Activated CD4-positive, CD25-positive, alpha-beta regulatory T cell treated with anti-CD3 and anti-CD28 coated beads, Interleukin-2, amount 50 U/mL, for 16 hours (primary cell): ENCODE measurements around the gene PPIG.
"Not testable (repeated sequence)": the region's sequence is repeated elsewhere in the genome, so short reads cannot be mapped to it uniquely, and the experiment has no call there.

Source experiments
- DNase-seq: peaks from one replicate; pipeline ENCODE4 v3.0.0-alpha.2; 2020; ENCODE audit warnings: low read depth, low spot score

PPIG gene

DNA sequence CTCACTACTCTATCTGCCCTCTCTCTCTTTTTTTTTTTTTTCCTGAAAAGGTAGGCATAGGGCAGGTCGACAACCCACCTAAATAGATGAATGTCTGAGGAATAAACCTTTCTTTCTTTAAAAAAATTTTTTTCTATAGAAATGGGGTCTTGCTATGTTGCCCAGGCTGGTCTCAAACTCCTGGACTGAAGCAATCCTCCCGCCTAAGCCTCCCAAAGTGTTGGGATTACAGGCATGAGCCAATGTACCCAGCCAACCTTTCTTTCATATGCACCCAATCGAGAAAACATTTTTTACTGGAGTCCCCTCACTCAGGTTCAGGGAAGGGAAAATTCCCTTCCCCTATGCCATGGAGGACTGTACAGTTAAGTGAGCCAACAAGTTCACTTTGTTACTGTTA lies 79.1 kb downstream of the PPIG start:
- no peak for DNase-seq

DNA sequence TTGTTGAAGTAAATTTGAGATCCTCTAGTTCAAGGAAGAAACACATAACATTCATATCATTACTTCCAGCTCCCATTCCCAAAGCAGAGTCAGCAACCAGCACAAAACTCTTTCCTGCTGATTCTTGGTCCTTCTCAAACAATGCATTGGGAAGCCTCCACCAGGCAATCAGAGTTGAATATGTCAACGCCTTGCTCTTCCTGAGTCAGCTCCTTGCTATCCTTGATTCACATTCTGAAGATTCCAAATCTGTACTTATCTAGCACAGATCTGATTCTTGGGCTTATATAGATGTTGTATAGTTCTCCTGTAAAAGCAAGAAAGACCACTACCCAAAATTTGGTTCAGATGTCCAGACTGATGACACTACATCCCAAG lies 80.4 kb downstream of the PPIG start:
- no peak for DNase-seq

DNA sequence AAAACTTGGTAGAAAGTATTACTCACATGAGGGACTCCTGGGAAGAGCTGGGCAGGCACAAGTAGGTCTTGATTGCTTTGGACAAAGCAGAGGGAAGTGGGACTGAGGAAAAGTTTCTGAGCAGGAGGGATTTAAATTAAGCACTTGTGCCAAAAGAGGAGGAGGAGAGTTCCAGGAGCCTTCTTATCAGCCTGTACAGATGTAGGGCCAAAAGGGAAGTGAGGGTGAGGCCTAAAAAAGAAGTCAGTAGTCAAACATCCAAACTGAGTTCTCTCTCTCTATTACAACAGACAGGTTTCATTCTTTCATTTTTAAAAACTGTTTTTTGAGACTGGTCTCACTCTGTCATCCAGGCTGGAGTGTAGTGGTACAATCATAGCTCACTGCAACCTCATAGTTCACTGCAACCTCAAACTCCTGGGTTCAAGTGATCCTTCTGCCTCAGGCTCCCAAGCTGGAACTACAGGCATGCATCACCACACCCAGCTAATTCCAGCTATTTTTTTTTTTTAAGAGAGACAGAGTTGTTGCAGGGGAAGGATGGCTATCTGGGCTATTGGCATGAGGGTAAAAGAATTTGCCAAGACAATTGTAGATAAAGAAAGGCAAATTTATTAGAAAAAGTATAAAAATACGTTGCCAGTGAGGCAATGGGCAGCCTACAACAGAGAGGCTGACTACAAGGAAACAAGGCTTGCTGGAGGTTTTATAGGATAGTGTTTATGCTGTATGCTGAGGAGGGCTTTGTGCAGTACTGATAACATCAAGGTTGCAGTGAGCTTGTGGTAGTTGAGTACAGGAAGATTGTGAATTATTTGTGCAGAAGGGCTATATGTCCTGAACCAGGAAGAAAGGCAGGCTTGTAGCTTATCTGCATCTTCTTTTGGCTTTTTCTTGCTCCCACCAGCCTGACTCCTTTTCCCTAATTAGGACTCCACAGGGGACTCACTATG lies 81.1 kb downstream of the PPIG start:
- DNase-seq: no peak

DNA sequence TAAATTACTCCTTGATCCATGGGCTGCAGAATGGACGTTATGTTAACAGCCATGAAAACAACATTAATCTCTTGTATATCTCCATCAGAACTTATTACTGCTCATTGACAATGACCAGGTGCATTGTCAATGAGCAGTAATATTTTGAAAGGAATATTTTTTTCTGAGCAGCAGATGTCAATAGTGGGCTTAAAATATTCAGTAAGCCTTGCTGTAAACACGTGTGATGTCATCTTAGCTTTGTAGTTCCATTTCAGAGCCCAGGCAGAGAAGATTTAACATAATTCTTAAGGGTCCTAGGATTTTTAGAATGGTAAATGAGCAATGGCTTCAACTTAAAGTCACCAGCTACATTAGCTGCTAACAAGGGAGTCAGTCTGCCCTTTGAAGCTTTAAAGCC lies 83.4 kb downstream of the PPIG start:
- DNase-seq: no peak

DNA sequence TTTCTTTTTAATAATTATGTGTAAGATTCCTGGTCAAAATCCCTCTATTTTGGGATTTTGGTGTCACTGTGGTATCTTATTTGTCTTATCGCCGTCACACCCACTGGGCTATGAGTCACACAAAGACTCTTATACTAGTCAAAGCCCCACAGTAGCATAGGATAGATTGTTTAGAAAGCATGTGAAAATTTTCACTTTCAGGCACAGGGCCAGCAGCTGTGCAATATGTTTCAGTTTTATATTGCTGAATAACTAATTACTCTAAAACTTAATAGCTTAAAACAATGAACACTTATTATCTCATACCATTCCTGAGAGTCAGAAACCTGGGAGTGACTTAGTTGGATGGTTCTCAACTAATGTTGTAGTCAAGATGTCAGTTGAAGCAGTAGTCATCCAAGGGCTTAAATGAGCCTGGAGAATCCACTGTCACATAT lies 86.1 kb downstream of the PPIG start:
- no peak for DNase-seq

DNA sequence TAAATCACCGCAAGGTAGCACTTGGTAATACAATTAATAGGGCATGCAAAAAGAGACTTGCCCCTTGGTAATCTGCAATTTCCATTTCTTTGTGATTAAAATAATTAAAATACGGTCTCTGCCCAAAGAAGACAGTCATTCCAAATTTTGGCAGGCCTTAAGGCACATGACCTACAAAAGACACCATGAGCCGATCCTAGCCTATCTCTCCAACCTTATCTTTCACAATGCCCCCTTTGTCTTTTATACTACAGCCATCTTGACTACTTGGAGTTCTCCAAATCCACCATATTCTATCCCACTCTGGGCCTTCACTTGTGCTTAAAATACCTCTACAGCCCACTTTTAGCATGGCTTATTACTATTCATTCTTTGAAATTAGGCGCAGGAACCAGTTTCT lies 86.8 kb downstream of the PPIG start:
- DNase-seq: no peak

DNA sequence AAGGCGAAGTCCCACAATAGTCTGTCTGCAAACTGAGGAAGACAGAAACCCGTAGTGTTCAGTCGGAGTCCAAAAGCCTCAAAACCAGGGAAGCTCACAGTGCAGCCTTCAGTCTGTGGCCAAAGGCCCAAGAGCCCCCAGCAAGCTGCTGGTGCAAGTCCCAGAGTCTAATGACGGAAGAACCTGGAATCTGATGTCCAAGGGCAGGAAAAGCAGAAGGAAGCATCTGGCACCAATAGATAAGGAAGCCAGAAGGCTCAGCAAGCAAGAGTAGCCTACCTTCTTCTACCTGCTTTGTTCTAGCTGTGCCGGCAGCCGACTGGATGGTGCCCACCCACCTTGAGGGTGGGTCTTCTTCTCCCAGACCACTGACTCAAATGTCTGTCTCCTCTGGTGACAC lies 88.3 kb downstream of the PPIG start:
- no peak for DNase-seq

DNA sequence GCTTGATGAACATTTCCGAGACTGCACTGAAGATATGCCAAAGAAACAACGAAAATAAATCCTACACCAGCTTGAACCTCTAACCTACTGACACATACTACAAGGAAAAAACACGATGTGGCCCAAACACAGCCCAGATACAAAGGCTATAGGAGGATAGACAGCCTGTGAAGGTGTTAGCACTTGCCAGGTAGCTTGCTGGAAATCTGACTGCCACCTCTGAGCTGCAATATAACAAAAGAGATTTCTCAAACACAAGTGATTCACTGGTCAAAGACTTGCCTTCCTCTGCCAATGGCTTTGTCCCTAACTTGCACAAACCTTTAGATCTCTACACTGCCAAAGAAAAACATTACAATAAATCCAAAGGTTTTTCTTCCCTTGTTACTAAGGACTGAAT lies 89.0 kb downstream of the PPIG start:
- DNase-seq: no peak

DNA sequence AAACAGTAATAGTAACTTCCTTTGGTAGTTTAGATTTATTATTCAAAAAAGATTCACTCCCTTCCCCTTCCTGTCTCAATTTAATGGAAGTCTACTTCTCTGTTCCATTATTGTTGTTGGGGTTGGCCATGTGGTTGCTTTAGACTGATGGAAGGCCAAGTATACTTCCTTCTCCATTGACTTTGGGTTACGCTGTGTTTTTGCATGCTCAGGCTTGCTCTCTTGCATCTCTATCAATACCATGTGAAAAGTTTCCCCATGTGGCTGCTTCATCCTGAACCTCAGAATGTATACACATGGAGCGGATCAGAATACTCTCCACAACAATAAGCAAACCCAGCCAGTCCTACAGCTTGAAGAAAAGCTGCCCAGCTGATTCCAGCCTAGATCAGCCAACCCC lies 89.8 kb downstream of the PPIG start:
- no peak for DNase-seq

DNA sequence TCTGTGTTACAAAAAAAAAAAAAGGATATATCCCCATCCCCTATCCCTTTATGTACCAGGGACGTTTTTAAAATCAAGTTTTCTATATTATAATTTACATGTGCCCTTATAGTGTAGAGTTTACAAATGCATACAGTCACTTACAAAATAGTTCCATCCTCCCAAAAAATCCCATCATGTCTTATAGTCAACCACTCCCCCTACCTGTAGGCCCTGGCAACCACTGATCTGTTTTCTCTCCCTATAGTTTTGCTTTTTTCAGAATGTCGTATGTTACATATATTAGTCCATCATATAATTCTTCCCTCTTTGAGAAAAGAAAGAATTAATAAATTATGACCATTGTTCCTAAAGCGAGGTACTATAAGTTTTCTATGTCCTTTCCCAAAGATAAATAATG lies 92.2 kb downstream of the PPIG start:
- DNase-seq: no peak

DNA sequence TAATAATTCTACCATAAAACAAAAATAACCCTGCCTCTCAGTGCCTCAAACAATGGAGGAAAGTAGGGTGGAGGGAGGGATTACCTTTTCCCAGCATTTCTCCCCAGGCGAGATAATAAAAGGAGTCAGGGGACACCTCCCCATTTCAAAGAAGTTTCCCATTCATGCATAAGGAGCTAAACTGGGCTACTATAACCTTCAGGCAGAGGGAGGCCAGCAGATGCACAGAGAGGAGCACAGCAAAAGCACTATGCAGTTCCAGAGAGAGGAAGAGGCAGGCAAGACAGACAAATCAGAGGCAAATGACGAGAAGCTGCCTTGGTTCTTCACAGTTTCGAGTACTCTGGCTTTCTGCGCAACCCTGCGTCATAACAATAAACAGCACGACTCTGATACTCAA lies 92.7 kb downstream of the PPIG start:
- DNase-seq: no peak

DNA sequence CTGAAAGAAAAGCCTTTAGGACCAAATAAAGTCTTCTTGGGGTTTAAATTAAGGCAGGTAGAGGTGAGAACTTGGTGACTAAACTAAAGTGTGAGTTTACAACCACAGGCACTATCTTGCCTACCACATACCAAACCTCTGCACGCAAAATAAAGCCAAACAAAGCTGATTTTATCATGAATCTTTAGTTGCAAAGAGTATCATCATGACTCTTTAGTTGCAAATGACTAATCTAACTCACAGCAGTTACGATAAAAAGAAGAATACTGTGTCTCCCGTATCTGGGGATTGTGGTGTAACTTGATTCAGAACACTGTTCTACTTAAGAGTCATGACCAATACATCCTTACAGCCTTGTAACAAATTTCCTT lies 98.9 kb downstream of the PPIG start:
- no peak for DNase-seq

DNA sequence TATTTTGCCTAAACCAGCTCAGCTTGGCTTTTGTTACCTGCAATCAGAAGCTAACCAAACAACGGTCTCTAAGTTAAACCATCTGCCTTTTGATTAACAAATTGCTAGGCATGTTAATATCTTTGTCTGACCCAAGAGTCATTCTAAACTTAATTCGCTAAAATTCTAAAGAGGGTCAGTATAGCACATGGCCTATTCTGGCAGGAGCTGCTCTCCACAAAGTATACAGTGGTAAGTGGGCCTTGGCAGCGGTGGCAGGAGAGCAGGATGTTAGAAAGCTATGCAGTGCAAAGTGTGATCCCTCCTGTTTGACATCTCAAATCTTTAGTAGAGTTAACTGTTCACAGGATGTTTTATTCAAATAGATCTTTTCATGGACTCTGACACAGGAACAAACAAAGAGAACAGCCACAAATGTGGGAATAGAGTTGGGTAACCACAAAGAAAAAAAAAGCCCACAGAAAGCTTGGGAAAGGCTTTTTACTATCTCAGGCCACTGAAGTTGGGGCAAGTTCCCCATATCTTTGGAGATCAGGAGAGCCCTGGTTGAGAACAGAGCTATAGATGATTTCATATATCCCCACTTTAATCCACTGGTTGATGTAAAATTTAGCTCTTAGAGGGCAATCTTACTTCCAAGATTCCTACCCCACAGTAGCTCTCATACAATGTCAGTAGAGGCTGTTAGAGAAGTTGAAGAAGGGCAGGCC lies 99.4 kb downstream of the PPIG start:
- no peak for DNase-seq

DNA sequence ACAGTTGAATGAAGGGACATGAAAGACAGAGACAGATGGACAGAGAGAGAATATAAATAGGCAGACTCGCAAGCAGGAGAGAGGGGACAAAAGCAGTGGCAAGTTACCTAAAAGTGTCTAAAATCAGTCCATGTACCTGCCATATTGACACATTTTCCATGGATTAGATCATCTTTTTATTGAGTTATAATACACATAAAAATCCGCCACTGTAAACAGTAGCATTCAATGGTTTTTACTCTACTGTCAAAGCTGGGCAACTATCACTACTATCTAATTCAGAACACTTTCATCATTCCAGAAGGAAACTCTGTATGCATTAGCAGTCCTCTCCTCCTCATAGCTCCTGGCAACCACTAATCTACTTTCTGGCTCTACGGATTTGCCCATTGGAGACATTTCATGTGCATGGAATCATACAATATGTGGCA lies 100.0 kb downstream of the PPIG start:
- no peak for DNase-seq

DNA sequence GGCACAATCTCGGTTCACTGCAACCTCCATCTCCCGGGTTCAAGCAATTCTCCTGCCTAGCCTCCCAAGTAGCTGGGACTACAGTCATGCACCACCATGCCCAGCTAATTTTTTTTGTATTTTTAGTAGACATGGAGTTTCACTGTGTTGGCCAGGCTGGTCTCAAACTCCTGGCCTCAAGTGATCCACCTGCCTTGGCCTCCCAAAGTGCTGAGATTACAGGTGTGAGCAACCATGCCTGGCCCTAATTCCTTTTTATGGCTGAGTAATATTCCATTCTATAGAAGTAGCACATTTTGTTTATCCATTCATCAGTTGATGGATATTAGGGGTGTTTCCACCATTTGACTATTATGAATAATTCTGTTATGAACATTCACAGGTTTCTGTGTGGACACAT lies 100.6 kb downstream of the PPIG start:
- not testable (repeated sequence) for DNase-seq

DNA sequence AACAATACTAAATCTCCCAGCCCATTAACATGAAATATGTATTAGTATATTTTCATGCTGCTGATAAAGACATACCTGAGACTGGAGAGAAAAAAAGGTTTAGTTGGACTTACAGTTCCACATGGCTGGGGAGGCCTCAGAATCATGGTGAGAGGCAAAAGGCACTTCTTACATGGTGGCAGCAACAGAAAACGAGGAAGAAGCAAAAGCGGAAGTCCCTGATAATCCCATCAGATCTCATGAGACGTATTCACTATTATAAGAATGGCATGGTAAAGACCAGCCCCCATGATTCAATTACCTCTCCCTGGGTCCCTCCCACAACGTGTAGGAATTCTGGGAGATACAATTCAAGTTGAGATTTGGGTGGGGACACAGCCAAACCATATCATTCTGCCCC lies 102.7 kb downstream of the PPIG start:
- not testable (repeated sequence) for DNase-seq

DNA sequence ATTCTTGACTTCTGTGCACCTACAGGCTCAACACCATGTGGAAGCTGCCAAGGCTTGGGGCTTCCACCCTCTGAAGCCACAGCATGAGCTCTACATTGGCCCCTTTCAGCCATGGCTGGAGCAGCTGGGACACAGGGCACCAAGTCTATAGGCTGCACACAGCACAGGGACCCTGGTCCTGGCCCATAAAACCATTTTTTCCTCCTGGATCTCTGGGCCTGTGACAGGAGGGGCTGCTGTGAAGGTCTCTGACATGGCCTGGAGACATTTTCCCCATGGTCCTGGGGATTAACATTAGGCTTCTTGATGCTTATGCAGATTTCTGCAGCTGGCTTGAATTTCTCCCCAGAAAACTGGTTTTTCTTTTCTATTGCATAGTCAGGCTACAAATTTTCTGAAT lies 103.8 kb downstream of the PPIG start:
- DNase-seq: not testable (repeated sequence)

DNA sequence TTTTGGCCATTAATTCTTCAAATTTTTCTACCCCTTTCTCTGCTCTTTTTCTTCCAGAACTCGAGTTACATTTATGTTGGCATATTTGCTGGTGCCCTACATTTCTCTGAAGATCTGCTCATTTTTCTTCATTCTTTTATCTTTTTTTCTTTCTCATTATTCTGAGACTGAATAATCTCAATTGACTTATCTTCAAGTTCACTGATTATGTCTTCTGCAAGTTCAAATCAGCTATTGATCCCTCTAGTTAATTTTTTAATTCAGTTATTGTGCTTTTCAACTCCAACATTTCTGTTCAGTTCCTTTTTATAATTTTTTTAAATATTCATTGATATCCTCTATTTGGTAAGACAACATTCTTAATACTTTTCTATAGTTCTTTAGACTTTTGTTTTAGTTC lies 106.8 kb downstream of the PPIG start:
- no peak for DNase-seq
